HCT116 (cell line): ENCODE measurements around the gene TTC23. TPM values are rescaled to one million over a fixed set of nuclear protein-coding genes. Genes with fewer than 3 reads are reported as not detected.

Source experiments
- ATAC-seq: fragments of 200-7000 bp; cut with Tn5 transposase; 2 replicates; pipeline ENCODE4 v1.9.1; 2020; ENCODE audit warnings: mild to moderate bottlenecking, moderate library complexity
- BruUV-seq: library from RNA; stranded (reverse); fragments of 400-500 nt; replicated peaks from 2 replicates; lab custom pipeline; 2021; lab: Mats Ljungman, UMichigan
- CTCF ChIA-PET: fragments of 300-600 bp; sonication (Branson Sonifier 250); formaldehyde crosslinking; loops from one replicate; lab custom pipeline; 2021; ENCODE audit warnings: antibody characterized with exemption; lab: Charles Lee
- POLR2A ChIA-PET: fragments of 300-600, 350-600 bp; sonication (Branson Sonifier 250); formaldehyde crosslinking; loops from one replicate; lab custom pipeline; 2021; ENCODE audit warnings: antibody characterized with exemption; lab: Charles Lee
- RAD21 ChIA-PET, 2 experiments: fragments of 300-600 bp; sonication (Branson Sonifier 250); formaldehyde crosslinking; loops; one replicate each; lab custom pipeline; 2023; ENCODE audit warnings: low total read pairs in 2 of 2; ENCODE audit not compliant: uncharacterized antibody in 2 of 2, unreplicated experiment in 2 of 2, low non-redundant PET in 1 of 2; lab: Charles Lee
- DNase-seq: peaks from one replicate; pipeline ENCODE4 v3.0.0-alpha.2; 2010; ENCODE audit warnings: low read depth, low spot score
- H2AFZ ChIP-seq: fragments of 200-600 bp; shearing (Covaris generic), sonication (generic); 2 replicates; pipeline ENCODE4 v1.6.1; 2017; ENCODE audit warnings: low read depth, mixed run types, mixed read lengths, antibody characterized with exemption, low read length; ENCODE audit not compliant: poor library complexity, severe bottlenecking
- H3K27ac ChIP-seq: 2 replicates; pipeline ENCODE4 v1.5.1; 2012; ENCODE audit warnings: low read depth, low read length
- H3K27me3 ChIP-seq: fragments of 200-600 bp; sonication (generic); 2 replicates; pipeline ENCODE4 v1.6.1; 2016; ENCODE audit warnings: mixed run types, low read length, mixed read lengths; ENCODE audit not compliant: insufficient read depth
- H3K36me3 ChIP-seq, 2 experiments: fragments of 200-500 bp in 1 of 2; fragments of 200-600 bp in 1 of 2; sonication (Bioruptor generic) in 1 of 2; sonication (generic) in 1 of 2; 2 replicates each; pipeline versions ENCODE4 v1.5.1 to v1.6.1; 2014 to 2016; ENCODE audit warnings: low read length in 2 of 2, inconsistent platforms in 1 of 2, mixed read lengths in 1 of 2, mixed run types in 1 of 2; ENCODE audit not compliant: insufficient read depth in 2 of 2, control insufficient read depth in 1 of 2
- H3K4me1 ChIP-seq, 2 experiments: fragments of 200-600 bp in 1 of 2; sonication (generic) in 1 of 2; 2 replicates each; pipeline versions ENCODE4 v1.5.1 to v1.6.1; 2012 to 2017; ENCODE audit warnings: low read length in 2 of 2, inconsistent platforms in 1 of 2, mild to moderate bottlenecking in 1 of 2, mixed read lengths in 1 of 2, mixed run types in 1 of 2, moderate library complexity in 1 of 2; ENCODE audit not compliant: insufficient read depth in 2 of 2, control insufficient read depth in 1 of 2
- H3K4me2 ChIP-seq: fragments of 200-600 bp; sonication (generic); 2 replicates; pipeline ENCODE4 v1.6.1; 2017; ENCODE audit warnings: mixed run types, low read length, mixed read lengths
- H3K4me3 ChIP-seq, 2 experiments: fragments of 200-600 bp in 1 of 2; sonication (generic) in 1 of 2; replicated peaks in 1 of 2; 2 replicates each; pipeline ENCODE4 v1.5.1; 2011 to 2016; ENCODE audit warnings: low read length in 2 of 2, control low read depth in 1 of 2, low read depth in 1 of 2, mild to moderate bottlenecking in 1 of 2, mixed read lengths in 1 of 2, mixed run types in 1 of 2
- H3K79me2 ChIP-seq: fragments of 200-600 bp; sonication (generic); 2 replicates; pipeline ENCODE4 v1.6.1; 2017; ENCODE audit warnings: mild to moderate bottlenecking, mixed run types, low read length, moderate library complexity, mixed read lengths; ENCODE audit not compliant: insufficient read depth
- H3K9ac ChIP-seq: fragments of 200-600 bp; sonication (generic); 2 replicates; pipeline ENCODE4 v1.6.1; 2016; ENCODE audit warnings: low read length, mixed read lengths
- H3K9me2 ChIP-seq: fragments of 200-600 bp; sonication (generic), shearing (Covaris generic); 2 replicates; pipeline ENCODE4 v1.6.1; 2017; ENCODE audit warnings: mixed run types, mild to moderate bottlenecking, moderate library complexity; ENCODE audit not compliant: insufficient read depth
- H3K9me3 ChIP-seq, 2 experiments: fragments of 200-500 bp in 1 of 2; fragments of 200-600 bp in 1 of 2; sonication (Bioruptor generic) in 1 of 2; sonication (generic) in 1 of 2; 2 replicates each; pipeline ENCODE4 v1.6.1; 2014 to 2017; ENCODE audit warnings: low read length in 2 of 2, mixed read lengths in 2 of 2, inconsistent platforms in 1 of 2, low read depth in 1 of 2, mild to moderate bottlenecking in 1 of 2, mixed run types in 1 of 2, moderate library complexity in 1 of 2; ENCODE audit not compliant: control insufficient read depth in 1 of 2, insufficient read depth in 1 of 2
- H4K20me1 ChIP-seq: fragments of 200-600 bp; sonication (generic), shearing (Covaris generic); 2 replicates; pipeline ENCODE4 v1.6.1; 2017; ENCODE audit warnings: mixed run types, mild to moderate bottlenecking, moderate library complexity; ENCODE audit not compliant: insufficient read depth
- ATF3 ChIP-seq: IDR thresholded peaks from 2 replicates; pipeline ENCODE4 v1.6.1; 2012
- EZH2phosphoT487 ChIP-seq: fragments of 200-600 bp; IDR thresholded peaks from 2 replicates; pipeline ENCODE4 v1.6.1; 2018; ENCODE audit warnings: antibody characterized with exemption, borderline replicate concordance
- JUND ChIP-seq: IDR thresholded peaks from 2 replicates; pipeline ENCODE4 v1.6.1; 2012
- POLR2A ChIP-seq: IDR thresholded peaks from 2 replicates; pipeline ENCODE4 v1.7.0; 2011; ENCODE audit warnings: borderline replicate concordance; ENCODE audit not compliant: insufficient read depth, insufficient read length; ENCODE audit errors: extremely low read depth
- POLR2AphosphoS5 ChIP-seq: IDR thresholded peaks from 2 replicates; pipeline ENCODE4 v1.6.1; 2011; ENCODE audit warnings: mild to moderate bottlenecking, low read depth, low read length, moderate library complexity
- RAD21 ChIP-seq: IDR thresholded peaks from 2 replicates; pipeline ENCODE4 v1.6.1; 2012; ENCODE audit warnings: low read depth, mild to moderate bottlenecking
- SIN3A ChIP-seq: IDR thresholded peaks from 2 replicates; pipeline ENCODE4 v1.6.1; 2012; ENCODE audit warnings: low read depth
- YY1 ChIP-seq: IDR thresholded peaks from 2 replicates; pipeline ENCODE4 v1.6.1; 2011; ENCODE audit warnings: low read length, low read depth, moderate library complexity, mild to moderate bottlenecking; ENCODE audit not compliant: insufficient replicate concordance; ENCODE audit errors: extremely low read depth
- ZFX ChIP-seq: fragments of 450-650 bp; IDR thresholded peaks from 2 replicates; pipeline ENCODE4 v1.6.1; 2017
- intact Hi-C: fragments of 100-400 bp; cut with micrococcal nuclease; formaldehyde crosslinking; loops from 2 replicates; pipeline ENCODE4 v1.10.0; 2022
- total RNA-seq: library from RNA; stranded (reverse); gene quantifications from one replicate; pipeline ENCODE4 v1.2.1, GENCODE V29; 2021; ENCODE audit not compliant: unreplicated experiment
- TF ChIP-seq, protein P1 (sequence below): IDR thresholded peaks from 2 replicates; pipeline ENCODE4 v1.6.1; 2012; ENCODE audit warnings: low read depth
- TF ChIP-seq, protein P2 (sequence below), 3 experiments: fragments of 200-600 bp in 1 of 3; sonication (generic) in 1 of 3; IDR thresholded peaks in 2 of 3; conservative IDR thresholded peaks in 1 of 3; 2 replicates each; pipeline ENCODE4 v1.5.1; 2012 to 2017; ENCODE audit warnings: low read depth in 2 of 3, low read length in 2 of 3, antibody characterized with exemption in 1 of 3, borderline replicate concordance in 1 of 3, control low read depth in 1 of 3, mild to moderate bottlenecking in 1 of 3, mixed read lengths in 1 of 3, mixed run types in 1 of 3, moderate library complexity in 1 of 3; ENCODE audit not compliant: insufficient read depth in 1 of 3
- TF ChIP-seq, protein P3 (sequence below): IDR thresholded peaks from 2 replicates; pipeline ENCODE4 v1.6.1; 2012

The TTC23 gene
- total RNA-seq, 1 experiment from 2014 or later: 10.2 TPM

DNA sequence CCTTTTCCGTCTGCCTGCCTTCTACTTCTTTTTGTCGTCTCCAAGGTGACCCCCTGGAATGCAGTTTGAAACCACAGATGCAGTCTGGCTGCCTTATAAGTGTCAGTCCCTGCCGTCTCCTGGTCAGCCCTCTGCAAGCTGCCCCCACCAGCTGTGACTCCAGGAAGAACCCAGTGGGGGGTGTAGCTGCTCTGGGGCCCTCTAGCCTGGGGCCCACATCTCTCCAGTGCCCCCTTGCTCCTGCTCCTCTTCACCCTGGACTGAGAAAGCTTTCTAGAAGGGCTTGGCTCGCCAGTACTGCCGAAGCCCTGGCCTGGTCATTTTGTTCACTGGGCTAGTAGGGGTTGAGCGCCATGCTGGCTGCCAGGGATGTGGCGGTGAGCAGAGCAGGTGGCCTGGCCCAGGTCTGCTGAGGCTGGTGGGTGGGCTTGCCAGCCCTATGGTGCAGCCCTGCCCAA is 123.2 kb downstream of the TTC23 start:
- Histone ChIP-seq H2AFZ (no peak overlapping the region), H3K27ac (no peak overlapping the region), H4K20me1 (no peaks in the 10 kb centered on the region), H3K4me1 (peaks cover 31 to 39% of the 10 kb centered on the region in 2 experiments), H3K27me3 (no peaks in the 10 kb centered on the region), H3K79me2 (no peaks in the 10 kb centered on the region), H3K9me2 (no peaks in the 10 kb centered on the region), H3K9ac (no peak overlapping the region), H3K36me3 (no peaks in the 10 kb centered on the region), H3K4me3 (no peak overlapping the region), H3K9me3 (no peaks in the 10 kb centered on the region), H3K4me2 (no peak overlapping the region)
- ATAC-seq (no peak), DNase-seq (no peak)
- BruUV-seq: no TSS peak
- RAD21 ChIA-PET: no interaction called here
- POLR2A ChIA-PET: no interaction called here
- intact Hi-C loops: no loop called here
- TF ChIP-seq YY1 (no peak), EZH2phosphoT487 (no peak), RAD21 (no peak), ZFX (no peak), SIN3A (no peak), ATF3 (no peak), POLR2A (no peak), POLR2AphosphoS5 (no peak), JUND (no peak)
- TF ChIP-seq, protein P1, sequence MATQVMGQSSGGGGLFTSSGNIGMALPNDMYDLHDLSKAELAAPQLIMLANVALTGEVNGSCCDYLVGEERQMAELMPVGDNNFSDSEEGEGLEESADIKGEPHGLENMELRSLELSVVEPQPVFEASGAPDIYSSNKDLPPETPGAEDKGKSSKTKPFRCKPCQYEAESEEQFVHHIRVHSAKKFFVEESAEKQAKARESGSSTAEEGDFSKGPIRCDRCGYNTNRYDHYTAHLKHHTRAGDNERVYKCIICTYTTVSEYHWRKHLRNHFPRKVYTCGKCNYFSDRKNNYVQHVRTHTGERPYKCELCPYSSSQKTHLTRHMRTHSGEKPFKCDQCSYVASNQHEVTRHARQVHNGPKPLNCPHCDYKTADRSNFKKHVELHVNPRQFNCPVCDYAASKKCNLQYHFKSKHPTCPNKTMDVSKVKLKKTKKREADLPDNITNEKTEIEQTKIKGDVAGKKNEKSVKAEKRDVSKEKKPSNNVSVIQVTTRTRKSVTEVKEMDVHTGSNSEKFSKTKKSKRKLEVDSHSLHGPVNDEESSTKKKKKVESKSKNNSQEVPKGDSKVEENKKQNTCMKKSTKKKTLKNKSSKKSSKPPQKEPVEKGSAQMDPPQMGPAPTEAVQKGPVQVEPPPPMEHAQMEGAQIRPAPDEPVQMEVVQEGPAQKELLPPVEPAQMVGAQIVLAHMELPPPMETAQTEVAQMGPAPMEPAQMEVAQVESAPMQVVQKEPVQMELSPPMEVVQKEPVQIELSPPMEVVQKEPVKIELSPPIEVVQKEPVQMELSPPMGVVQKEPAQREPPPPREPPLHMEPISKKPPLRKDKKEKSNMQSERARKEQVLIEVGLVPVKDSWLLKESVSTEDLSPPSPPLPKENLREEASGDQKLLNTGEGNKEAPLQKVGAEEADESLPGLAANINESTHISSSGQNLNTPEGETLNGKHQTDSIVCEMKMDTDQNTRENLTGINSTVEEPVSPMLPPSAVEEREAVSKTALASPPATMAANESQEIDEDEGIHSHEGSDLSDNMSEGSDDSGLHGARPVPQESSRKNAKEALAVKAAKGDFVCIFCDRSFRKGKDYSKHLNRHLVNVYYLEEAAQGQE: no peak
- TF ChIP-seq, protein P2, sequence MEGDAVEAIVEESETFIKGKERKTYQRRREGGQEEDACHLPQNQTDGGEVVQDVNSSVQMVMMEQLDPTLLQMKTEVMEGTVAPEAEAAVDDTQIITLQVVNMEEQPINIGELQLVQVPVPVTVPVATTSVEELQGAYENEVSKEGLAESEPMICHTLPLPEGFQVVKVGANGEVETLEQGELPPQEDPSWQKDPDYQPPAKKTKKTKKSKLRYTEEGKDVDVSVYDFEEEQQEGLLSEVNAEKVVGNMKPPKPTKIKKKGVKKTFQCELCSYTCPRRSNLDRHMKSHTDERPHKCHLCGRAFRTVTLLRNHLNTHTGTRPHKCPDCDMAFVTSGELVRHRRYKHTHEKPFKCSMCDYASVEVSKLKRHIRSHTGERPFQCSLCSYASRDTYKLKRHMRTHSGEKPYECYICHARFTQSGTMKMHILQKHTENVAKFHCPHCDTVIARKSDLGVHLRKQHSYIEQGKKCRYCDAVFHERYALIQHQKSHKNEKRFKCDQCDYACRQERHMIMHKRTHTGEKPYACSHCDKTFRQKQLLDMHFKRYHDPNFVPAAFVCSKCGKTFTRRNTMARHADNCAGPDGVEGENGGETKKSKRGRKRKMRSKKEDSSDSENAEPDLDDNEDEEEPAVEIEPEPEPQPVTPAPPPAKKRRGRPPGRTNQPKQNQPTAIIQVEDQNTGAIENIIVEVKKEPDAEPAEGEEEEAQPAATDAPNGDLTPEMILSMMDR (IDR thresholded peaks at IDR 0.05 in 2 of 3, conservative IDR thresholded peaks at IDR 0.05 in 1 of 3; ENCODE audit: borderline replicate concordance in 1 of 3, insufficient read depth in 1 of 3, low read depth in 2 of 3, low read length in 2 of 3): no peak
- TF ChIP-seq, protein P3, sequence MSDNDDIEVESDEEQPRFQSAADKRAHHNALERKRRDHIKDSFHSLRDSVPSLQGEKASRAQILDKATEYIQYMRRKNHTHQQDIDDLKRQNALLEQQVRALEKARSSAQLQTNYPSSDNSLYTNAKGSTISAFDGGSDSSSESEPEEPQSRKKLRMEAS: no peak
- CTCF ChIA-PET: no interaction called here
